Measurements from ENCODE around the gene ACSL6.
A peak's percentile ranks its signal among the peaks of the same experiment; 100 is the strongest.

Gene ACSL6

DNA sequence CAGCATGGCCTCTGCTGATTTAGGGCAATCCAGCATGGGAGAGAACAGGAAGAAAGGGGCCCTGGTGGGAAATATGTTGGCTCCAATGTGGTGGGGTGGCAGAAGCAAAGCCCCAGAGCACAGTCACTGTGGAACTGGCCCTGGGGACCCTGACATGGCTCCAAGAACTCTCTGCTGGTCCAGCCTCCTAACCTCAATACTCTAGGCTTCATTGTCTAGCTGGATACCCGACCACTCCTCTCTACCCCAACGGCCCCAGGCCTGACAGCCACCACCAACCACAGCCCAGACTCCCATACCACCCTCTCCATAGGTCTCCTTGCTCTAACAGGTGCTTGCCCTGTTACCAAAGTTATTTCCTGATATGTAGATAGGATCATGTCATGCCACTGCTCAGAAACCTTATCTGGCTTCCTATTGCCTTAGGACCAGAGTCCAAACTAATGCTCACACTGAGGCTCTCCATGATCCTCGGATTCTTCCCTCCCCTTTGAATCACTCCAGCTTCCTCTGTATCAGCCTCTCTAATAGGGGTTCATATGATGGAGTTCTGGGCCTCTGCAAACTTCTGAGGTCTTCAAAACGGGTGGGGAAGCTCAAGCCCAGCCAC lies 12.9 kb downstream of the ACSL6 start:
- no peak for DNase-seq

DNA sequence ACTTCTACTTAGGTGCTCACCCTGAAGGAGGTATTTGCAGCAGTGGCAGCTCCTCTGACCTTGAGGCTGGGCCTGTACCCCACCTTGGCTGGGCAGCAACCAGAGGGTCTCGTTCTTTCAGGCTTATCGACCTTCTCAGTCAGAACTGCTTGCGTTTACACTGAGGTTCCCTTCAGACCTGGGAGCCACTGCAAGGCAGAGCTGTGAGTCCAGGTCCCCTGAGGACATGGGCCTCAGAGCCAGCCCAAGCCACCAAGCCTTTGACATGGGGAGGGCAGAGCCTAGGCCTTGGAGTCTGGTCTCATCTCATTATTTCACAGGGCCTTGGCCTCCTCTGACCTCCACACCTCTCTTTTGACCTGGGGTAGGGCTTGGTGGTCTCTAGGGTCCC lies 13.7 kb downstream of the ACSL6 start:
- no peak for DNase-seq

DNA sequence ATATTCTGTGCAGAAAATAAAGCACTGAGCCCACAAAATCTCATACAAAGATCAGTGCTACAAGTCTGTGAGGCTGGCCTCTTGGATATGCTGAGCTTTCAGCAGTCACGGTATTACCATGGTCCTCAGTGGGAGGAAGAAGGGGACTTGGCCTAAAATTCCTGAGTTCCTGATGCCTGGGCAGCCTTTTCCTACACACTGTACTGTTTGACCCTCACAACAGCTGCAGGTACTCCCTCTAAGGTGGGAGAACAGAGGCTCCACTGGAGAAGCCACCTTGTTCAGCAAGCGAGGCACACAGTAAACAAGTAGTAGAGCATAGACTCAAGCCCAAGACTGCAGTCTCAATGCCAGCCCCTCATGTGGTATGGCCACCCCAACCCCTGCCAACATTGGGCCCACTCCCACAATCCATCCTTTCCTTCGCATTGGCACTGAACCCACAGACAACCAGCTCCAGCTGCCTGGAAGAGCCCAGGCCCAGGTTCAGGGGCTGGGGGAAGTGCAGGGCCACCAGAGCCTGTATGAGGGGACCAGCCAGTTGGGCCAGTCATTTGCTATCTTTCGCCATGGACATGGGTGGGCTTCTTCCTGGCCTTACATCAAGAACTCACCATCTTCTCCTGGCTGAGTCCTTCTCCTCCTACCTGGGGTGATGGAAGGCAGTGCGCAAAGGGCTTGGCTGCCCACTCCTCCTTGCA lies 14.3 kb downstream of the ACSL6 start:
- DNase-seq: no peak

DNA sequence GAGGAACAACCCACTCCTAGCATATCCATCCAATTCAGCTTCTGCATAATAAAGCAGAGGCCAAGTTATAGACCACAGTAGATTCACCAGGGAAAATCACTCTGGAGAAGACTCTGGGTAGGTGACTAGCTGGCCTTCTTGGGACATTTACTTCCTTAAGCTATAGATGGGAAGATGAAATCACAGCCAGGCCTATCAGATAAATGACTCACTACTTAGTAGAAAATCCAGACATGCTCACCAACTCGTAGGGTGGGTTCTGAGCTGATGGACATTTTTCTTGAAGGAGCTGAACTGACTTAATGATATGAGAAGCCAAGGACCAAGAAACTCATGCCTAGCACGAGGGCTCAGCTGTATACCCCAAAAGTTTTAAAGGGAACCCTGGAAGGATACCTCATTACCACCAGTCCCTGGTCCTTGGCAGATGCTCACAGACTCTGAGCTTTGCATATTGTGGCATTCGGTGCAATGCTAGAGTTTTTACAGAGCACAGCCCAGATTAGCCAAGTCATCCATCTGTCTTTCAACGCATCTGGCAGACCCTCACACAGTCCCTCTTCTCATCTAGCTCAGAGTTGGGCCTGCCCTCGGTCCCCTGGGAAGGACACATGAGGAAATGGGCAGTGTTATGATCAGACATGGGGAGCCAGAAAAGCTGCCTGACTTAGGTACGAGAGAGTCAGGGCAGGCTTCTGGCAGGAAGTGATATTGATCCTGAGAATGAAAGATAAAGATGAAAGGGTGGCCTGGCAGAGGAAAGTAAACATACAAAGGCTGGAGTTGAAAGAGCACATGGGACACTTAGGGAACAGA lies 15.0 kb downstream of the ACSL6 start:
- no peak for DNase-seq

DNA sequence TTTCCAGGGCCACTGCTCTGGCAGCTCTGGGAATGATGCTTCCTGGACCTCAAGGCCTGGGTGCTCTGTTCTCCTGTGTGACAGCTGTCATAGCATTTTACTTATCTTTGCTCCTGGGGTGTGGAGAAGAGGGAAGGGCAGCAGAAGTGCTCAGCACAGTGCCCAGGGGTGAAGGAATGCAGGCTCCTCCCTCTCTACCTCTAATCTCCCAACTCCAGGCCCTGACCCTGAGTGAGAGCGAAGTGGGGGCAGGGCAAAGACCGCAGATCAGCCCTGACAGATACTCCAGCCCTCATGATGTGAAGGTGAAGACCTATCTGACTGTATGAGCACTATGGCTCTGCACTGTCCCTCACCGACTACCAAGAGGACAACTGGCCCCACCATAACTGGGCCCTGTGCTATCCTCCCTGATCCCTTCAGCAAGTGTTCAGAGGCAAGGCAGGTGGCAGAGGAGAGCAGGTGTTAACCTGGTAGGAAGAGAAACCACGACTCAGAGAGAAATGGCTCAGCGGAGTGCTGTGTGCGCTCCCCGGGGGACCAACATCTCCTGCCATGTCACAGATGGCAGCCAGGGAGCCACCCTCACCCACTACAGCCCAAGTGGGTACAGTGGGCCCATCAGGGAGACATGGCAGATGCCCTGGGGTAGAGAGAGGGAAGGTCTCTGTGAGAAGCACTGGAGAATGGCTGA lies 16.8 kb downstream of the ACSL6 start:
- DNase-seq: no peak

DNA sequence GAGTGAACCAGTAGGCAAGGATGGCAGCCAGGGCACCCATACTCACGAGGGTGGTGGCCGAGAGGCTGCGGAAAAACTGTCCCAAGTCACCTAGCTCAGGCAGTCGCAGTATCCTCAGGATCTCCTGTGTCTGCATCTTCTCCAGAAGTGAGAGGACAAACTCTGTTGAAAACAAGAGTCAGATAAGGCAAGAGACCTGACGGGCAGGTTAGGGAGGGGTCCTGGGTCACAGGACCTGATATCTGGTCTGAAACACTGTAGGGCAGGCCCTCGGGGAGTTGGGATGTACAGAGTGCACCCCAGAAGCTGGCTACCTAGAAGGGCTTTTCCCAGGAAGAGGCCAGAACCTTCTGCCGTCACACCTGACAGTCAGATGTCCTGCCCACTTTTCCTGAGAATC lies 17.4 kb downstream of the ACSL6 start:
- no peak for DNase-seq

DNA sequence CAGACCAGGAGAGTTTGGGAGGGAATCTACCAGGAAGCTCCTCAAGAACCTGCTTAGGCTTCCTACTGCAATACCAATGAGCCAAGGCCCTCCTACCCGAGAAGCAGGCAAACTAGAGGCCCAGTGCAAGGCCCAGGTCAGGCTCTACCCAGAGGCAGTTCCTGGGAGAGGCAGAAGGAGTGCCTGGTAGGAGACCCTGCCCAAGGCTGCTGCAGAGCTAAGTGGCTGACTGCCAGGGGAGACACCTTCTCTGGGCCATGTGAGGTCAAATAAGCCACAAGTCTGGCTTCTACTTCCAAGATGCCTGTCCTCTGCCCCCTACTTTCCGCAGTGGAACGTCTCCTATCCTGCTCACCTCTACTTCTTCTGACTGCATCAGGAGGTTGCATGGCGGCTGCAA lies 17.8 kb downstream of the ACSL6 start:
- DNase-seq: no peak

DNA sequence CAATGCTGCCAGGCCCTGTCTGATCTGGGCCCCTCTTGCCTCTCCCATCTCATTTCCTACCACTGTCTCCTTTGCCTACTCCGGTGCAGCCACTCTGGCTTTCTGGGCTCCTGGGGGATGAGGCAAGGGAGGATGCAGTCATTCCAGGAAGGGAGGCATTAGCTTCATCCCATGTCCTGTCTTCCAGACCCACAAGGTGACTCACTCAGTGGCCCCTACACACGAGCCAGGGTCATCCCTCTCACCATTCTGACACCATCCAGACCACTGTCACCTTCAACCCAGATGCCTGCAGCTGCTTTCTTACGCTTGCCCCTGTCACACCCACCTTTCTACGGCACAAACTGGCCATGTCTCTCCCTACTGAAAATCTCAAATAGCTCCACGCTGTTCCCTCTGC lies 19.1 kb downstream of the ACSL6 start:
- no peak for DNase-seq

DNA sequence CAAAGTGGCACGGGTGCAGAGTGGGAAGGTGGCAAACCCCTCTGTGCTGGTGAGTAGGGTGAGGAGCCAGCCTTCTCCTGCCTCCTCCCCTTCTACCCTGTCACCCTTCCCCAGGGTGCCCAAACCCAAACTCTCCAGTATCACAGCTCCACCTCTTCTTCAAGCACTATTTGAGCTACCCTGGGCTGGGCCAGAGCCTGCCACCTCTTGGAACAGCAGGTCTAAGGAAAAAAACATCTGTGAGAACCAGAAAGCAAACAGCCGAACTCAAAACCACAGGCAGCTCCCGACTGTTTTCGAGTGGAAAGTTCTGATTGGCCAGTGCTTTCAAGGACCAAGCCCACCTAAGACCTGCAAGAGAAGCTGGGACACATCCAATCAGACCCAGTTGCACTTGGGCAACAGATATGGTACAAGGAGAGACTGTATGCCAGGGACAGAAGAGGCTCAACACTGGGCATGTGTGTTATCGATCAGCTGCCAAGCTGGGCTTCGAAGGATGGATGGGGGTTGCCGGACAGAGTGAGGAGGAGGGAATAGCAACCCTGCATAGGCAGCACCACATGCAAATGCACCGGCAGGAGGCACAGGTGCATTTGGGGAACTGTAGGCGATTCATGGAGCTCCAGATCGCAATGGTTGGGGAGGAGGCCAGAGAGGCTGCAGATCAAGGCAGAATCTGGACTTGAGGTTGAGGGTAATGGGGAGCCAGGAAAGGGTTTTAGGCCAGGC lies 19.7 kb downstream of the ACSL6 start:
- no peak for DNase-seq

DNA sequence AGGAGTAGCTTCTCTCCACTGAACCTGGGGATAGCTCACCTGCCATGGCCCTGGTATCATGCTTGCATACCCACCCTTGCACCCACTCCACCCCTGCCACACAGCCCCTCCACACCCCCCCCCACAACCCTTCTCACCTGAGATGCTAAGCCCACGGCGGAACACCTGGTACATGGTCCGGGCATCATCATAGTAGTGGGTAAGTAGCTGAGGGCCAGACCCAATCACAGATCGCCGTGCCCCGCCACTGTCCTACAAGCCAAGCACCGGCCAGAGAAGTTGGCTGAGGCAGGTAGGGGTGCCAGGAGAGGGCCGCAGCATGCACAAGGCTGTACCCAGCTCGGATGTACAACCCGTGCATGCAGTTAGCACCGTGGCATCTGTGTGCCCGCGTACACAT lies 20.7 kb downstream of the ACSL6 start:
- no peak for DNase-seq

DNA sequence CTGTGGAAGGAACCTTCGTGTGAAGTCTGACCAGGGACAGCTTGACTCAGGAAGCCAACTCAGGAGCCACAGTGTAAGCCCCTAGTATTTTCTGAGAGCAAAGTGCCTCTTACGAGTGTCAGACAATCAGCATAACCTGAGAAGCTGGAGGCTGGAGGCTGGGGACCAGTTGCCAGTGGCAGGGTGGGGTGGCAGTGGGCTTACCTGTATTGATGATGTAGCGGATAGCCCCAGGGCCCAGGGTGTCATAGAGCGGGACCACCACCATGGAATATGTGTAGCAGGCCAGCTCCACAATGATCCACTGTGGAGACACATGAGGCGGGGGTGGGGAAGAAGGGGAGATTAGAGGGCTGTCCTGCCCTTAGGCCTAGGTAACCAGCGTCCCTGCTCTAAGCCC lies 22.9 kb downstream of the ACSL6 start:
- DNase-seq: no peak

DNA sequence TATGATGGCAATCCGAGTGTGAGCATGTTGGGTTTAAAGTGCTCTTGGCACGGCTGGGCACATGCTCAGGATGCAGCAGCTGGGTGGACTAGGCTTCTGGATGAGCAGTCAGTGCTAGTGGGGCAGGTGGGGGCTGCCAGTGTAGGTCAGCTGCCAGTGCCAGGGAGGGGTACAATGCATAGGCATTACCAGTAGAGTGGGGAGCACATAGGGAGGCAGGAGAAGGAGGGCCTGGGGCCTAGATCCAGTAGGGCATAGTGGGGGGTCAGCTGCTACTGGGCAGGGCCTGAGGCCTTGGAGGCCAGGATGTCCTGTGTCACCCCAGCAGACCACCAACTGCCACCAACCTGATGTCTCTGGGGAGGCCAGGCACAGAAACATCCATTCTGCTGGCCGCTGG lies 24.2 kb downstream of the ACSL6 start:
- no peak for DNase-seq

DNA sequence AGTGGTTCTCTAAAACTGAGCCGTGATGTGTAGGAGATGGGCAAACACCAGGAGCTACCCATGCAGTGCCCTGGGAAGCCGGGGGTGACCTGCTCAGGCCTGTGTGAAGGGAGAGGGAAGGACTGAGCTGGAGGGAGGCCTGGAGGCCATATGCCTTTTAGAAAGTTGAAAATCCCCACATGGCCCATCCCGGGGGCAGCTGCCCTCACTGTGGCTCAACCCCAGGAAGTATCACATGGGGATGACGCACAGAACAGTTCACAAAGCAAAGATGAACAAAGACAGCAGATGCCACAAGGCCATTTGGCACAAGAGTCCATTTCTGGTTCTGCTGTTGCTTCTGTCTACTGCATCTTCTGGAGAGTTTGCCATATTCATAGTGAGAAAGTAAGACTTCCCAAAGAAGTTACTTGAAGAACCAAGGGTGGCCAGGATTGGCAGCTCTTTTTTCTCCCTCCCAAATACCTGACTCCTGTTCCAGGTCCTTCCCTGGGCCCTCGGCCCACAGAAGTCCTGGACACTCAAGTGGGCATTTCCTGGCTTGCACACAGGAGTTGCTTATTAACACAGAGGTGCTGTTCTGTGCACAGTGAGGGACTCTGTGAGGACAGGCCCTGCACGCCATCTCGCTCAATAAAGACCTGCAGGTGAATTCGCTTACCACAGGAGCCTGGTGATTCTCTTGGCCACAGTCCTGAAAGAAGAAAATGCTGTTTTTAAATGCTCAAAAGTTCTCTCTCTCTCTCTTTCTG lies 25.1 kb downstream of the ACSL6 start:
- peak; percentile 15 for DNase-seq

DNA sequence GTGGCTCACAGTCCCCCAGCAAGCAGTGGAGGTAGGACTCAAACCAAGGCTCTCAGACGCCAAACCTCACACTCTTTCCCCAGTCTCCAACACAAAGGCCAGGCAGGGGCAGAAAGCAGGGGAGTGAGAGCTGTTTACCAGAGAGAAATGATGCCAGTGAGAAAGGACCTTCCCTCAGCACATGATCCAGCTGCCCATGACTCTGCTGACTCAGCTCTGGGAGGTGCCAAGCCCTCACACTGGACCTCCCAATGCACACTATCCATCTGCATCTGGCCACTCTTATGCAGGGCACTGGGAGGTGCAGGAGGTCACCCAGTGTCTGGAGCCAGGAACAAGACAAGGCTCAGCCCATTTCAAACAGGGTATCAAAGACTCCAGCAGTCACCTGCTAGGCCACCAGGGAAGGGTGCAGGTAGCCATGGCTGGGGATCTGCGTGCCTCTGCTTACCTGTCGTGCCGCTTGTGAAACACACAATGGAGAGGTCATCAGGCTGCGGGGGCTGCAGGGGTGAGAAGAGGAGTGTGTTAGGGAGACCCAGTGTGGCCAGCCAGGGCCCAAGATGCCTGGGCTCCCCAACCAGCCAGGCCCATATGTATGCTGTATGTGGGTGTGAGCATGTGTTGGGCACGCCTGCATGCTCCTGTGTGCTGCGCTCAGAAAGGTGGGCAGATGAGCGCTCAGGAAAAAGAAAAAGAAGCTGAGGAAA lies 26.3 kb downstream of the ACSL6 start:
- no peak for DNase-seq

DNA sequence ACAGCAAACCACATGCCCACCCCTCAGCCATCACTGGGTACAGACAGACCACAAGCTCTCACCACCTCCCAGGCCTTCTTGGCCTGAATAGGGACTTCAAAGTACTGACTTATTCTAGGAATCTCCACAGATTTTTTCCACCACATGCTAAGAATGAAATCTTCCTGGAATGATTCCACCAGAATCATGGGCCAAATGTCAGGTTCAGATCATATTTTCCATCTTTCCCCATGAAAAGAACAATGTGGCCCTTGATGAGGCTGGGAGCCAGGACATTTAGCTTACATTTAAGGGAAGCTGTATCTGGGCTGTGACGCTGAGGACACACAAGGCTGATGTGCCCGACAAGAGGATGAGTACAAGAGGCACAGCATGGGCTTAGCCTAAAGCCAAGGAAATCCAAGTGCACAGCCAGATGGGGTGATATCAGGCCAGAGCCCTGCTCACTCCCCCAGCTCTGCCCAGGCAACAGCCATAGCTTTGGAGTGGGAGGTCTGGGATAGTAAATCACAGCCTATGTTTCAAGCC lies 28.1 kb downstream of the ACSL6 start:
- no peak for DNase-seq

DNA sequence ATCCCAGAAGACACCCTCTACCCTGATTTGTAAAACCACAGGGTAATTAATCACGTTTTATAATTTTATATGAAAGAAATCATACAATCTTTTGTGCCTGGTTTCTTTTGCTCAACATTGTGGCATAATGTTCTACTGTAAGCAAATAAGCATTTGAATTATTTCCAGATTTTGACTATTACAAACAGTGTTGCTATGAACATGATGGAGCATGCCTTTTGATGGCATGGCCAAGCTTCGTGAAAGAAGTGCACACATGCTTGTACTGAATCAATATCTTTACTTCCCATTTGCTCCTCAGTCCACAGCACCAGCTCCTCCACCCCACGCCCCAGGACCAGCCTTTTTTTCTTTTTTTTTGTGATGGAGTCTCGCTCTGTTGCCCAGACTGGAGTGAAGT lies 29.9 kb downstream of the ACSL6 start:
- DNase-seq: no peak

DNA sequence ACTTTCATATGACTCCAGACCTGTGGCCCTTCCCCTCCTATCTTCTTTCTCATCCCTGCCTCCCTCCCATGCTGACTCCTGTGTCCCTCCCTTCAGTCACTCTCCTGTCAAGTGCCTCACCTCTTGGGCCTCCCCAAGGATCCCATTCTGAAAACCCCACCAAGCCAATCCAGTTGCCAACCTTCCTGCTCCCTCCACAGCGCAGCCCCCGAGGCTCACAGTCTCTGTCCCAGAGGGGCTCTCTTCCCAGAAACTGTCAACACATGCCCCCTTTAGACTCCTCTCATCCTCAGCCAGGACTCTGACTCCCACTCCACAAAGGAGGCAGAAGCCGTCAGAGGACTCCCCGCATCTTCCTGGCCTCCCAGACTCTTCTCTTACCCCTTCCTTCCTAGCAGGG lies 30.8 kb downstream of the ACSL6 start:
- DNase-seq: no peak

DNA sequence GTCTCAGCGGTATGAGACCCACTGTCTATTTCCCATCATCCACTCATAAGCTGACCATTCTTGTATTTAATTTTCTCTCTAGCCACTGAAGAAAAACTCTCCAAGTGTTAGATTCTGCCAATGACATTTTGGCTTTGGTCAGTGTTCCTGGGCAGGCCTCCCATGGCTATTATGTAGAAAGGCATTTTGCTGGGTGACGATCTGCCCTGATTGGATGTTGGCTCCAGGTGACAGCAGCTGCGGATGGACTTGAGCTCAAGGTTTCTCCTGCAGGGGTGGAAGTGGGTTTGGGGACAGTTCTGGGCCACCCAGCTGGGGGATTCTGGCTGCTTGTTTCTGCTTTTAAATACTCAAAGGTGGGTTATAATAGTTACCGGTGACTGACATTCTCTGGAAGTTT lies 31.6 kb downstream of the ACSL6 start:
- no peak for DNase-seq

DNA sequence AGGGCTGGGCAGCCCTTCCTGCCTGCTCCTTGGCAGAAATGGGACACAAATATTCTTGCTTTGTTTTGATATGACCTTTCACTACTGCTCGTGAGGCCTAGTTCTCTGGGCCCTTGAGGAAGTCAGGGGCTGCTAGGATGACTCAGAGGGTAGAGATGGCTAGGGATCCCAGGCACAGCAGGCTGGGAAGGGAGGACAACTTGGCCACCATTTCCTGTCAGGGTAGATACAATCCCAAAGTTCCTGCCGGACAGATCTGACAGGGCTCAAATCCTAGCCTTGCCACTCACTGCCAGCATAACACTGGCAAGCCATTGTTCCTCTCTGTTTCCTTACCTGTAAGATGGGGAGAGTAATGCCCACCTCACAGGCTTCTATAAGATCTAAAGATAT lies 34.2 kb downstream of the ACSL6 start:
- no peak for DNase-seq

DNA sequence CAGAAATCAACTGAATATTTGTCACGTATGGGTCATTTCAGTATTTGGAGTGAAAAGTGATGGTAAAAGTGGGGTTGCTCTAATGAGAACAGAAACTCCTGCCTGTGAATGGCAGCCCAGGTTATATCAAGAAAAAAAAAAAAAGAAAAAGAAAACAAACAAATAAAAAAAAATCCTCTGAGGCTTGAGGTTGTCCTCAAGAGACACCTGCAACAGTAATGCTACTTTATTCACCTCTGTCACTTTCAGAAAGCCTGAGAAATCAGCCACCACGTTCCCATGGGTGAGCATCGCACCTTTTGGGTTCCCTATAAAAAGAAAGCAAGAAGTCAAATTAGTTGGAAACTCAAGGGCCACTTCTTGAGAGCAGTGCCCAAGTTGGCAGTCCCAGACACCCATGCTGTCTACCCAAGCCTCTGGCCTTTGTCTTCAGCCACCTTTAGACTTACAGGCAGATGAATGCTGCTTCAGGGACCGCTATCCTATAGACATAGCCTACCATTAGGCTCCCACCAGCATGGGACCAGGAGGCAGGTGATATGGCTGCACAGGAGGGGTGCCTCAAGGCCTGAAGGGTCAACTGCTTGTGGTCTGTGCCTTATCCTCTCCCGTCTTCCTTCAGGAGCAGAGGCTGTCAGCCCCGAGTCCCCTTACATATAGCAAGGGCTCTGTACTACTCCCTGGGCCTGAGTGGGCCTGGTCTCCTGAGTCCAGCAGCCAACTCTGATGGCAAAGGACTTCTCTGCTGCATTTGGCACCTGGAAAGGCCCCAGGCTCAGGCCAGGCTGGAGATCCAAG lies 34.8 kb downstream of the ACSL6 start:
- DNase-seq: no peak
